Dermis microvascular lymphatic vessel endothelial cell (primary cell): ENCODE data around the gene CARD18. TPM values are rescaled to one million over a fixed set of nuclear protein-coding genes. Genes with fewer than 3 reads are reported as not detected.
"Not testable (repeated sequence)": the region's sequence is repeated elsewhere in the genome, so short reads cannot be mapped to it uniquely, and the experiment has no call there.

ENCODE experiments used
- DNase-seq, 2 donors: peaks; one replicate each; pipeline versions ENCODE4 v3.0.0 to v3.0.0-alpha.2; 2010; ENCODE audit warnings: low read depth in 2 of 2
- total RNA-seq: library from RNA; depleted of rRNA; stranded (reverse); fragments of >200 nt; gene quantifications from 2 replicates; pipeline ENCODE4 v1.2.1, GENCODE V29; 2014

The CARD18 gene
- total RNA-seq, 1 donor from 2014 or later: not detected

DNA sequence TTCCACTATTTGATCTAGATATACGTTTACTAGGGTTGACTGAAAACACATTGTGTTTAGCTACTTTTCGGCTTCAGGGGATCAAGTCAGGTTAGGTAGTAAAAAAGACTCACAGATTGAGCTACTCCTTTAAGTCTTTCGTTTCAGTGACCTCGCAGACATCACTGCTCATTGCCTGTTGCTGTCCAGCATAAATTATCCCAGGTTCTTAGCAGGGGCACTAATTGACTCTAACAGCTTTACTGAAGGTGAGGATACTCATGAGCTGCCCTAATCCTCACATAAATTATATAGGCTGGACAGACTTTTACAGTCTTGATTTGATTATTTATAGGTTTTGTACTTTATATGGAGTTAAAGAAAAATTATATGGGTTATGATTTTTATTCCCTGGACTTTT lies 3.7 kb downstream of the CARD18 start:
- no peak for DNase-seq

DNA sequence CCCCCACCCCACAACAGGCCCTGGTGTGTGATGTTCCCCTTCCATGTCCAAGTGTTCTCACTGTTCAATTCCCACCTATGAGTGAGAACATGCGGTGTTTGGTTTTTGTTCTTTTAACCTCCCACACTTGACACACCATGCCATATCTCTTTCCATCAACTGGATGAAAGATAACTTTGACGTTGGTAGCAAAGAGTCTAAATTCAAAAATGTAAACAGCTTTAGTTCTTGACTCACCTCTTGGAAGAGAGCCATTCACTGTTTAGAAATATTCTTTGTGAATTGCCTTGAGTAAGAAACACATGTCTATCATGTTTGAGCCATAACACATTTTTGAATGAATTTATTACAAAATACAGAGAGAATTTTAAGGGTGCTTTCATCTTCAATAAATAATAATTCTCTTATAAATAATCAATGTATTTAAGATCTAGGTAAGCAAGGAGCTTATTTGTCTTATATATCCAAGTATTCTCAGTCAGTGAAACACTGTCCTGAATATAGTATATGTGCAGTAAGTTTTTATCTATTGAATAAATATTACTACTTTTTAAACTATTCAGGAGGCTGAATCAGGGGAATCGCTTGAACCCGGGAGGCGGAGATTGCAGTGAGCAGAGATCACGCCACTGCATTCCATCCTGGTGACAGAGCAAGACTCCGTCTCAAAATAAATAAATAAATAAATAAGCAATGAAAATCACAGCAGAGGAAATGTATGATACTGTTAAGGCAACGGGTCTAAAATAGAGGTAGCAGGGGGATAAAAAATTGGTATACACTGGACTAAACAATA lies 6.7 kb downstream of the CARD18 start:
- peak in 1 of 2 donors; percentile 83 for DNase-seq

DNA sequence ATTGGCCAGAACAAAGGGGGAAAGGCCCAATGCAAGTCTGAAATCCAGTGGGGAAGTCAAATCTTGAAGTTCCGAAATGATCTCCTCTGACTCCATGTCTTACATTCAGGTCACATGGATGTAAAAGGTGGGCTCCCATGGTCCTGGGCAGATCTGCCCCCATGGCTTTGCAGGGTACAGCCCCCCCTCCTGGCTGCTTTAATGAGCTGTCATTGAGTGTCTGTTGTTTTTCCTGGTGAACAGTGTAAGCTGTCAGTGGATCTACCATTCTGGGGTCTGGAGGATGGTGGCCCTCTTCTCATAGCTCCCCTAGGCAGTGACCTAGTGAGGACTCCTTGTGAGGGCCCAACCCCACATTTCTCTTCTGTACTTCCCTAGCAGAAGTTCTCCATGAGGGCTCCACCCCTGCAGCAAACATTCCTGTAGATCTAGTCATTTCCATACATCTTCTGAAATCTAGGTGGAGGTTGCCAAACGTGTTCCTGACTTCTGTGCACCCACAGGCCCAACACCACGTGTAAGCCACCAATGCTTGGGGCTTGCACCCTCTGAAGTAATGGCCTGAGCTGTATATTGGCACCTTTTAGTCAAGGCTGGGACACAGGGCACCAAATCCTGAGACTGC lies 9.3 kb downstream of the CARD18 start:
- no peak for DNase-seq

DNA sequence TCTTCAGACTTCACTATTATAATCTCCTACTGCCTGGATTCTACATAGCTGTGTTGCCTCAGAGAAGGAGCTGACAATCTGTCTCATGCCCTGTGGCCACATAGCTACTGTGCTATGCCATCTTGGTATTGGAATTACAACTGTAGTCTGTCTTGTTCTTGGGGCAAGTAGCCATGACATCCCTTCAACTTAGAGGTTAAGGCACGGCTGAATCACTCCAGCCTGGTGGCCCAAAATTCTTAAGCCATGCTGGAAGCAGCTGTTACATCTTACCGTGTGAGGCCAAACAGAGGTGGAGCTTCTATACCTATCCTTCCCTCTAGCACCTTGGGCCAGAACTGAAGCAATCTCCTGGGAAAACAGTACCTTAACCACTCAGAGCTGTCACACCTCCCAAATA lies 14.8 kb downstream of the CARD18 start:
- DNase-seq: no peak

DNA sequence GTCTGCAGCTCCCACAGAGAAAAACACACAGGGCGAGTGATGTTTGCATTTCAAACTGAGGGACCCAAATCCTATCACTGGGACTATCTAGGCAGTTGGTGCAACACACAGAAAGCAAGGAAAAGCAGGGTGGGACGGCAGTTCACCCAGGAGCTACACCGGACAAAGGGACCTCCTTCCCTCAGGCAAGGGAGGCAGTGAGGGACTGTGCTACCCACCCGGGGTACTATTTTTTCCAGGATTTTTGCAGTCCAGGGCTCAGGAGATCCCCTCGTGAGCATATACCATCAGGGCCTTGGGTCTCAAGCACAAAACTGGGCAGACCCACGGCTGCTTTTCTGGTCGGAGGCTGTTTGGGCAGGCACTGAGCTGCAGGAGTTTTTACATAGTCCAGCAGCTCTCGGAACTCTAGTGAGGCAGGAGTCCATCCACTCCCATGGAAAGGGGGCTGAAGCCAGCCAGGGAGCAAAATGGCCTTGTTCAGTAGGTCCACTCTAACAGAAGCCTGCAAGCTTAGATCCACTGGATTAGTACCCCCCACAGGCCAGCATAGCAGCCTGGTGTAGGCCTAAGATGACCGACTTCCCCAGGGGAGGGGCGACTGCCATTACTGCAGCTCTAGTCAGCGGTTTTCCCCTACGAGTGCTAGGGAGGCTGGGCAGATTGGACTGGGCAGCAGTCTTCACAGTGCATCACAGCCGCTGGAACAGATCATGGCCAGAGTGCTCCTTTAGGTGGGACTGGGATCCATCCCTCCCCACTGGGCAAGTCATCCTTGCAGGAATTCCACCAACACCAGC lies 28.2 kb downstream of the CARD18 start:
- DNase-seq: no peak

DNA sequence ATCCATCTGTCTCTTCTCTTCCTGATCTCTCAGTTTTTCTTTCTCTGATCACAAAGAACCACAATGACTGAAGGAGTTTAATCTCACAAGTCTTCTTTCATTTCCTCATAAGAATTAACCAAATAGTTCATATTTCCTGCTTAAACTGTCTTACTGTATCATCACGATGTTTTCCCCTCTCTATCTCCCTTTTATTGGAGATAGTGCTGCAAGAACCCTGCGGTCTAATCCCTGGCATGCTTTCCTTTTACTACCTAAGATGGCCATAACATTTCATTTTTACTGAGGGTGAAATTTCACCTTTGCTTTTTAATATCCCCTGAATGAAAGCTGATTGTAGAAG lies 28.9 kb downstream of the CARD18 start:
- peak in 1 of 2 donors; percentile 4 for DNase-seq

DNA sequence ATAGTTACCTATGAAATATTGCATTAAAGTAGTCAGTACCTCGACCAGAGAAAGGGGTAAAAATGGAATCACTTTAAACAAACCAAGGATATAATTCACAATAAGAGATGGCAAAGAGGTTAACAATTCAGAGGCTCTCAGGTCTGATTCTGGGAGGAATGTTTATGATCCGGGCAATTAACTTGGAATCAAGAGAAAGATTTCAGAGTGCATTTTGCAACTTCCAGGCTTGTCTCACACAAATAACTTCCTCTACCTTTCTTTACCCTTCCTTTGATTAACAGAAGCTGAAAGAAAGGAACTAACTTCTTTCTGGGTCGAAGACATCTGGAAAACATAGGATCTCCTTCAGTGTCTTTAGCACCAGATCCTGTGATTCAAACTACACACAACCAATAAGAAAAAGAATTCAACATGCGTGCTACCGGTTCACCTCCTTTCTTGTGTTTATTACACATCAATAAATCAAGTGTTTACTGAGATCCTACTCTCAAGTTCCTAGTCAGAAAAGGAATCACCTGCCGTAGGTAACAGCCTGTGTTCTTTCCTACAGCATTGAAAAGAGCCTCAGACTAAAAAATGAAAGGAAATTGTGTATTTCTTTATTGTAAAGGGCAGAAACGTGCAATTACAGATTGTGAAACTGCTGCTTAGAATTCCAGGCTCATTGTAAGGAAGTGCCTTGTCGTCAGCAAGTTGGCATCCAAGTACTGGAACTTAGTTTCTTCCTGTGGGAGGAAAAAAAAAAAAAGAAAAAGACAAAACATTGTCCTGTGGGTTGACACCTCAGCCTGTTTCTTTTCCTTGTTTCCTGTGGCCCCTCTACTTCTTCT lies 29.5 kb downstream of the CARD18 start:
- peak in 1 of 2 donors; percentile 52 for DNase-seq

DNA sequence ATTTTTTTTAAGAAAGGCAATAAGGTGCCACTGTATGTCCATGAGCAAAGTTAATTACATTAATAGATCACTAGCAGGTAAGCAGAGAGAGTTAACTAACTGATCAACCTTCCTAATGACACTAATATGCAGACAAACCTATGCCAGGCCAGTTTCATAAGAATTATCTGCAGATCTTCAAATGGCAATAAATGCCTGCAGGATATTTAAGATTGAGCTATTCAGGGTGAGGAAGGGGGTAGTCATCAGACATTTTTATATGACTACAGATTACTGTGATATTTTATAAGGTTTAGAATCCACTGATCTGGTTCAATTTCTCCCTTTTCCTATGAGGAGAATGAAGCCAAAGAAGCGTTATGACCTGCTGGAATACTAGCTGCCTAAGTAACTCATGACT lies 30.2 kb downstream of the CARD18 start:
- no peak for DNase-seq

DNA sequence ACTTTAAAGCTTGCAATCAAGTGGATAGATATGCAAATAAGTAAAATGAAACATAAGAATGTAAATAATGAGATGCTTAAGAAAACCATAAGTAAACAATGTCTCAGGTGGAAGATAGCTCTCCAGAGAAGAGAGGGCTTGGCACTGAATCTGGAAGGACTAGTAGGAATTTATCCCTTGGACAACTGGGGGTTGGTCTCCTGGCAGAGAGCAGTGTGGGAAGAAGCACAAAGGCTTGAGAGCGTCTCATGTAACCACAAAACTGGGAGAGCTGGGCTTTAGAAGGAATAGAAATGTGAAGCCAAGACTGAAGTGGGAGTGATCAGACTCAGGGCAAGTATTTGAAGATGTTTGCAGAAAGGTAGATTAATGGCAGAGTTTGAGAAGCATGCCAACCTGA lies 31.3 kb downstream of the CARD18 start:
- DNase-seq: no peak

DNA sequence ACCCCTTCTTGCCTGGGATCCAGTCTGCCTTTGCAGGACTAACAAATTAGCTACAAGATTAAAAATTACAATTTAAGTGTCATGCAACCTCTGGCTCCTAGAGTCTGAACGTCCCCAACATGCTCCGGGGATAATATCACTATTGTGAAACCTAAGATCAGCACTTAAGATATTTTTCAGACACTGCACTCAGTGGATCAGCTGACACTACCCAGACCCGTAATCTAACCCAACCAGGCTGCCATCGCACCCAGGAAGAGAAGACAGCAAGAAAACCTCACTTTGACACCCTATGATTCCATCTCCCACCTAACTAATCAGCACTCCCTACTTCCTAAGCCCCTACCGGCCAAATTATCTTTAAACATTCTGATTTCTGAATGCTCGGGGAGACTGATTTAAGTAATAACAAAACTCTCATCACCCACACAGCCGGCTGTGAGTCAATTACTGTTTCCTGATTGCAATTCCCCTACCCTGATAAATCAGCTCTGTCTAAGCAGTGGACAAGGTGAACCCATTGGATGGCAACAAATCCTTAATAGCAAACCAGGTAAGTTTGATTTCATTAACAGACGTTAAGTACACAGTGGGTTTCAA lies 32.2 kb downstream of the CARD18 start:
- not testable (repeated sequence) for DNase-seq

DNA sequence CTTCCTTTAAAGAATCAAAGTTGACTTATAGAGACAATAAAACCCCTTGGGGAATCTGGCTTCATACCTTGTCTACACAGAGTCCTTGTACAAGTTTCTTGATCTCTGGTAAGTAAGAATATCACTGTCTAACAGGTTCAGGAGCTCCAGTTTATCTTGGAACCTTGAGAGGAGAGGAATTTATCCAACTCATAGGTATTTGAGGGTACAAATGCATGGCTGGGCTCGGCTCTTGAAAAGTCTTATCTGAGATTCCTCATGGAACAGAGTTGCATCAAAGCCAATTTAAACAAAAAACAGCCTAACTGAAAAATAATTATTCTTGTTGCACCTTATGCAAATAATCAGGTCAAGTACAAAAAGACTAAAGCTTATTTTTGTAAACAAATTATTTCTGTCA lies 33.4 kb downstream of the CARD18 start:
- DNase-seq: no peak

DNA sequence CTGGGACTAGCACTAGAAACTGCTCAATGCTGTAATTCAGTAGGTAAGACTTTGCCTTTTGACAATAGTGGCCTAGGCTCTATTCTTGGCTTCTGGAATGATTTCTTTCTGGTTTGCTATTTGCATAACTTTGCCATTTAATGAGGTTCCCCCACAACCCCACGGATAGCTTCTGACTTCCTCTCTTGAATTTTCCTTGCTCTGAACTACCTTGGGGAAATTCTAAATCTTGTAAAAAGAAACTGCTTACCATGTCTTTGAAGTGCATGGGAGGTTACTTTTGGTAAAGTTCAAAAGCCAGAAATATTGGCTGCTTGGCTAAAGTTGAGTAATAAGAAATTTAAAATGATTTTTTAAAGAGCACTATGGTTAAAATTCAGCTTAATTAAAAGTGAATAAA lies 35.3 kb downstream of the CARD18 start:
- DNase-seq: no peak

DNA sequence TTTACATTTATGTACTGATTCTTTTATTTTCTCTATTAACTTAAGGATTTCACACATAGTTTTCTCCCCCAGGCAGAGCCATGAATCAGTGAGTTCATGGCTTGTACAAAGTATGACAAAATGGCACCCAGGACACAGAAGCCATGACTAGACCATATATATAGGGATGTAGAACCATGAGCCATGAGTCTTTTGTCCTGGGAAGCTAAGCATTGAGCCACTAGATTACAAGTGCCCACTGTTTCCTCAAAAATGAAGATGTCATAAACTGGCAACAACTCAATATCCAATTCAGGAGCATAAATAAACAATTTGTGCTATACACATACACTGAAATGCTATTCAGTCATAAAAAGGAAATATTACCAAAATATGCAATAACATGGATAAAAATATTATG lies 36.2 kb downstream of the CARD18 start:
- DNase-seq: no peak

DNA sequence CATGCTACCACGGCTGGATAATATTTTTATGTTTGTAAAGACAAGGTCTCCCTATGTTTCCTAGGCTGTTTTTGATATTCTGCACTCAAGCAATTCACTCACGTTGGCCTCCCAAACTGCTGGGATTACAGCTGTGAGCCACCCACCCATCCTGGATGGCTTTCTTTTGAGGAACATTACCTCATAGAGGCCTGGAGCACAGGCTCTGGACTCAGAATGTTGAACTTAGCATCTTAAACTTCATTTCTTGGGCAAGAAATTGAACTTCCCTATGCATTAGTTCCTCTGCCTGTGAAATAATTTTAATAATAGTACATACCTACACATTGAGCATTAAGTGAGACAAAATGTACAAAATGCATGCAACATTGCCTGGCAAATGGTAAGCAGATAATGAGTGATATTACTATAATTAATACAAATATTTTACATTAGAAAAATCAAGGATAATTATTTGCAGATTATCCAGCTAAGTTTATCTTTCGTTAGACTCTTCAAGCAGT lies 37.4 kb downstream of the CARD18 start:
- DNase-seq: not testable (repeated sequence)

DNA sequence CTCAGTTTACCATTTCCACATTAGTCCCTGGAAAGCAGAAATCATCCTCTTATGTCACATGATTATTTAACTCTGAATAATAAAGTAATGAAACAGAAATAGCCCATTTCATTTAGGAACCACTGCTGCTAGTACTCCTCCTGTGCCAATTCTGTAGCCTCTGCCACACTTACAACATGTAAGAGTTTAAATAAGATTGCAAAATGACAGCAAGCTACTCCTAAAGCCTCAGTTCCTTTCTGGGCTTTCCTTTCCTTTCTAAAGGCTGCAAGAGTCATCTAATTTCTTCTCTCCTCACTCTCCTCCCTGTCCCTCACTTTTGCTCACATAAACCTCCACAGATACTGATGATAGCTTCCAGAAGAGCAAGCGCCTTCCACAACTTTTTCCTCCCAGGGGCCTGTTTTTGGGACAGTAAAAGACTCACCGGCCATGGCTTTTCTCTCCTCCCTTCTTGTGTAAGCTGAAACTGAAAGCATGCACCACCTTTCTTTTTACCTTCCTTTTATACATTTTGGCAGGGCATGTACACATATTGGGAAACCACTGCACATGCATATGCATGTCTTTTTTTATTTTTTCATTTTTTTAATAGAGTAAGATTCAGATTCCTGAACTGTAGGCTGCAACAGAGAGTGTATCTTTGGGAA lies 38.5 kb downstream of the CARD18 start:
- DNase-seq: no peak

DNA sequence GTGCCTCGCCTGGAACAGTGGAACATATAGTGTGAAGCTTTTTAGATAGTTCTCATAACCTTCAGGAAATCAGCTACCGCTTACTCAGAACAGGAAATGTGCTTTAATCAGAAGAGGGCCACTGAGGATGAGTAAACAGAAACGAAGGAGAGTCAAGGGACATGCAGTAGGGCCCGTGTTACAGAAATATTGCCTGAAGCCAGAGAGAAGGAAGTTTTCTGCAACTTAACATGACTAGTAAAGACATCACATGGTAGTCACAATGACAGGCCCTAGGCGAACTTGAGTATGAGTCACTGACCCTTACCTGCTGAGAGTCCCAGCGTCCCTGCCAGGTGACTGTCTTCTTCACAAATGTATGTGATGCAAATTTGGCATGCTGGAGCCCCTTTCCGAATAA lies 39.4 kb downstream of the CARD18 start:
- peak; percentile 7 to 84 for DNase-seq

DNA sequence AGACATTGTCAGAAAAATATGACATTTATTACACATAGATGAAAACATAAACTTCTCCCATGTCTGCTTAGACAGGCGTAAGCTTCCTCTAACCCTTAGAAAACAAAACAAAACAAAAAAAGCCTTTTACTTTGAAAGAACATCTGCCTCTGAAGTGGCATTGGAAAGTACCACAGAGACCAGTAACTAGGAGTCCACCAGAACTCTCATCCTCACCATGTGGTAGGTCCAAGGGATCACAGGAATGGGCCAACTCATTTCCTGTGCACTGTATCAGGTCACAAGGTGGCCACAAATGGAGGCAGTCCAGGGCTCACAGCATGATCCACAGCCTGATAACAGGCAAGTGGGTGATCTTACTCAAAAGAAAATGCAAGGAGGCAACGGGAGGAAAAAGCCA lies 40.0 kb downstream of the CARD18 start:
- DNase-seq: peak in 1 of 2 donors; percentile 48

DNA sequence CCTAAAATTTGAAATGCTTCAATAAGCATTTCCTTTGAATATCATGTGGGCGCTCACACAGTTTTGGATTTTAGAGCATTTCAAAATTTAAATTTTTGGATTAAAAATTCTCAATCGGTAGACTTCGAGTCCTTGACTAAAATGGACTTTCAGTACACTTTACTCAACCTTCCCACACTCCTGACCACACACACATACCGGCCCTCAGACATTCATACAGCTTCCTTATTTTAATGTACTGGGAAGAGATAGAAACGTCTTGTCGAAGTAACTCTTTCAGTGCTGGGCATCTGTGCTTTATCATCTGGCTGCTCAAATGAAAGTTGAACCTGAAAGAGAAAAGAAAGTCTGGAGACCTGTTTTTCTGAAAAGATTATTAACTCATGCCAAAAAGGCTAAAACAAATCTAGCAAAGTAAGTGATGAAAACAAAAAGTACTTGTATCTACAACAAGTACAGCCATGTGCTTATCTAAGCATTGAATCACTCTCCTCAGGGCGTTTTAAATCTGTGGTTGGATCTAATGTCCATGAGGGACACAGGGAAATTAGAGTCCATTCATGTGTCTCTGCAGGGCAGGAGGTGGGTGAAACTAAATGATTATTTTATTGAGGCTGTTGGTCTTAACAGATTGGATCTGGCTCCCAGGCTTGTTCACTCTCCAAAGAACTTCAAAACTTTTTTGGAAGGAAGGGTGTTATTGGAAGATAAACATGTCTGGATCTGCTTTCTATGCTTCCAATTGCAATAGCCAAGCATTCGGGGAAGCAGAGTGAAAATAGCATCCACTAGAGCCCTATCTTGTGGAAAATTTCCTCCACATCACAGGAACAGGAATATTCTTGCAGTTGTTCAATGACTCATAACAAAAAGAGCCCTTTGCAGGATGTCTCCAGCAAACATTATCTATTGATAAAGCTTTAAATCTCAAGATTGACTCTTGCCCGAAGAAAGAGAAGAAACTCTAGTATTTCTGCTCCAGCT lies 47.0 kb downstream of the CARD18 start:
- no peak for DNase-seq
